NCI-H460 (cell line): Measurements from ENCODE around the gene EGFL7. TPM values are rescaled to one million over a fixed set of nuclear protein-coding genes. Genes with fewer than 3 reads are reported as not detected.

Experiments
- DNase-seq: peaks from one replicate; pipeline ENCODE4 v3.0.0-alpha.2; 2016; ENCODE audit warnings: low read depth; ENCODE audit errors: extremely low read depth
- total RNA-seq: library from RNA; depleted of rRNA; stranded (reverse); fragments of >200 nt; shearing (Covaris generic); gene quantifications from 2 replicates; pipeline ENCODE4 v1.2.3, GENCODE V29; 2014

The EGFL7 gene
- total RNA-seq, 1 experiment from 2014 or later, result 51.7 TPM

DNA sequence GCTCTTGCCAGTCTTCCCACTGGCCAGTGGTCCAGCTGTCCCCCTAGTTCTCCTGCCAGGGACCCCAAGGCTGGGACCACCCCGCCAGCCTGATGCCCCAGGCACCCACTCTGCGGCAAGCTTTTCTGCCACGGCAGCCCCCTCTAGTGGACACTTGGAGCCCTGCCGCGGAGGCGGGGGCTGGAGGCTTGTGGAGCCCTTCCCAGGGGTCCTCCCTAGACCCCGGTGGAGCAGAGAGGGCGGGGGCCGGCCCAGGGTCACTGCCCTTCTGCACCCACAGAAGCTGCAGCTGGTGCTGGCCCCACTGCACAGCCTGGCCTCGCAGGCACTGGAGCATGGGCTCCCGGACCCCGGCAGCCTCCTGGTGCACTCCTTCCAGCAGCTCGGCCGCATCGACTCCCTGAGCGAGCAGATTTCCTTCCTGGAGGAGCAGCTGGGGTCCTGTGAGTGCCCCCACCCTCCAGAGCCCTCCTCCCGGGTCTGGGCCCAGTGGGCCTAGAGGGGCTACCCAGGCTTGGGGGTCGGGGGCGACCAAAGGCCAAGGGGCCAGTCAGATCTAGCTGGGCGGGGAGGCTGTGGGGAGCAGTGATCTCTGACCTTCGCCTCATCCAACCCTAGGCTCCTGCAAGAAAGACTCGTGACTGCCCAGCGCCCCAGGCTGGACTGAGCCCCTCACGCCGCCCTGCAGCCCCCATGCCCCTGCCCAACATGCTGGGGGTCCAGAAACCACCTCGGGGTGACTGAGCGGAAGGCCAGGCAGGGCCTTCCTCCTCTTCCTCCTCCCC lies 9.1 kb downstream of the EGFL7 start:
- DNase-seq, result peak; percentile 22

DNA sequence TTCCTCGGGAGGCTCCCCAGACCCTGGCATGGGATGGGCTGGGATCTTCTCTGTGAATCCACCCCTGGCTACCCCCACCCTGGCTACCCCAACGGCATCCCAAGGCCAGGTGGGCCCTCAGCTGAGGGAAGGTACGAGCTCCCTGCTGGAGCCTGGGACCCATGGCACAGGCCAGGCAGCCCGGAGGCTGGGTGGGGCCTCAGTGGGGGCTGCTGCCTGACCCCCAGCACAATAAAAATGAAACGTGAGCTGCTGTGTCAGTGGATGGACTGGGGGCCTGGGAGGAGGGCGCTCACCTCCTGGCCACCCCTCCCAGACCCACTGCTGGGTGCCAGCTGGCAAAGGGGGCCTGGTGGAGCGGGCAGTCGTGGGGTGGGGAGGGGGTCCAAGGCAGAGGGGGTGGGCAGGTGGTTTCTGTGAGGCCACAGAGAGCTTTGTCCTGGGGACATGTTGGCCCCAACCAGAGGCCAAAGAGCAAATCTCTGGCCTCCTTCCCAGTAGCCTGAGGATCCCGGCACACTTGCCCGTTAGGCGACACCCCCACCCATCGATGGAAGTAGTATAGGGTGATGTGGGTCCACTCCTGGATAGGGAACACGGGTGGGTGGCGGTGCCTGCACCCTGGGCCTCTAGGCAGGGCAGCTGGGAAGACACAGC lies 9.8 kb downstream of the EGFL7 start:
- no peak for DNase-seq

DNA sequence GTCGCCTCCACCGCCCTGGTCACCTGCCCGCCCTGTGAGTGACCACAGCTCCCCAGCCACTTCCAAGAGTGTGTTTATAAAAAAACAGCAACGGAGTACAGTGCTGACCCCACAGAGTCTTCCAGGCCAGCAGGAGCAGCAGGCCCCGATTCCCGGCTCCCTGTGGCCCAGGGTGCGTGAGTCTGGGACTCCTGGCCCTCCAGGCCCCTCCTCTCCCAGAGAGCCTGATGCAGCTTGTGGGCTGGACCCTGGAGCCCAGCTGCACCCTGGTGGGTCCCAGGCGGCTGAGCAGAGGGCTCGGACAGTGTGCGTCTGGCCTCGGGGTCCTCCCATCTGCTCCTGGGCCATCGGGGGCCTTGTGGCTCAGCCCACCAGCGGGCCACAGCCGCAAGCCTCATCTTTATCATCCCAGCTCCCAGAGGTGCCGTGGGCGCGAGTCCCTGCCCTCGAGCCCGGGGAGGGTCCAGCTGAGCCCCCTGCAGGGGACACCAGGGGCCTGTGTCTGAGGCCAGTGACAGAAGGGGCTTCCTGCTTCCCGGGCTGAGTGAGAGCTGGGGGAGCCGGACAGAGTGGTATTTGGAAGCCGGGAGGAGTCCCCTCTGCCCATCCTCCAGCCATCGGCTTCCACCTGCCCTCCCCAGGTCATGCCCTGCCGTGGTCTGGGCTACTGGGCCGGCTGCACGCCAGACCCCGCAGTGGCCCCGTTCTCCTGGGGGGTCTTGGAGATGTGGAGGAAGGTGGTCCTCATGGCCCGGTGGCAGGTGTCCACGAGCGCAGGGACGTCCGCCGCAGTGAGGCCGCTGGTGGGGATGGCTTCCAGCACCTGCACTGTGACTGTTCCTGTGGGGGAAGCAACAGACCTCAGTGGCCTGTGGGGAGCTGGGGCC lies 10.6 kb downstream of the EGFL7 start:
- DNase-seq, result no peak

DNA sequence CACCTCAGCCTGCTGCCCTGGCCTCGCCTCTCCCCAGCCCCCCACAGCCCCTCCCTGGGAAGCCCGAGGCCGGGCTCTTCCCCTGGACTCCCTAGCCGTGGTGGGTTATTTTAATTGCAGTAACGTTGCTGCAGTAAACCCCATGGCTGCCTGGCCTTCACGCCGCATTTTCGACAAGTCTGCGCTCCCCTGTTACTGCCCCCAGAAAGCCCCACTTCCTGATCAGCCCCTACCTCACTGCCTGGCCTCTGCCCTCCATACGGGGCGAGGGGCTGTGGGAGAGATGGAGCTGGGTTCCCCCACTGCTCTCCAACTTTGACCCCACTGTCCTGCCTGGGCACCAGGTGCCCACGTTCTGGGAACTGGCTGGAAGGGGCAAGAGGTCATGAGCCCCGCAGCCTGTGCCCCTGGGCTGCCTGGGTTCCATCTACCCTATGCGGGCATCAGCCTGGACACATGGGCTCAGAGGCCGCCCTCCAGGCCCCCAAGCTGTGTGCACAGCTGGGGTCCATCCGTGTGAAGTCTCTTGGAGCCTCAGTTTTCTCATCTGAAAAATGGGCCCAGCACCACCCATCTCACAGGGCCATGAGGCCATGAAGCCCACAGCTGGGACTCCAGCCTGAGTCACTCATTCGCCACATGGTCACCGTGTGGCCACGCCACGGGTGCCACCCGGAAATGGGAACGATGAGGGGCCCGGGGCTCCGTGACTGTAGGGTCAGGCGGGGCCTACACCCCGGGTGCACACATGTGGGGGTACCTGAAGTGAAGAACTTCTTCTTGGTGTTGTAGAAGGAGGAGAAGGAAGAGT lies 11.5 kb downstream of the EGFL7 start:
- no peak for DNase-seq

DNA sequence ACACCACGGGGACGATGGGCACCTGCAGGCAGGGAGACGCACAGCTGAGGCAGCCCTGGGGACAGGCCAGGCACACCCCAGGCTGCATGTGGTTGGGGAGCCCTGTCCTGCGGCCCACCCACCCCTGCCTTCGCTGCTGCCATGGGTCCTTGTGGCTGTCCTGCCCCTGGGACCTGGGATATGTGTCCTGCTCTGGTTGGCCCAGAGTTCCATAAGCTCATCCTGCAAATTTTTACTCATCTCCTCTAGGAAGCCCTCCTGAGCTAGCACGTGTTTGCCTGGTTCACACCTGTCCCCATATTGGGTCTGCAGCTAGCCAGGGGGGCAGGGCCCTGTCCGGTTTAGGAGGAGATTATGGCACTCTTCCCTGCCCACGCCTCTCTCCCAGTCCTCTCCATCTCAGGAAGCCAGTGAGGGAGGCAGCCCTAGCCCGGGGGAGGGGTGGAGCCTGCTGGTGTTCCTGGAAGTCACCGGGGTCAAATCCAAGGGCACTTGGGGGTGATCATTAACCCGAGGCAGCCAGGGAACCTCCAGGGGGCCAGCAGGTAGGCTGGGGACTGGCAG lies 12.2 kb downstream of the EGFL7 start:
- DNase-seq, result no peak

DNA sequence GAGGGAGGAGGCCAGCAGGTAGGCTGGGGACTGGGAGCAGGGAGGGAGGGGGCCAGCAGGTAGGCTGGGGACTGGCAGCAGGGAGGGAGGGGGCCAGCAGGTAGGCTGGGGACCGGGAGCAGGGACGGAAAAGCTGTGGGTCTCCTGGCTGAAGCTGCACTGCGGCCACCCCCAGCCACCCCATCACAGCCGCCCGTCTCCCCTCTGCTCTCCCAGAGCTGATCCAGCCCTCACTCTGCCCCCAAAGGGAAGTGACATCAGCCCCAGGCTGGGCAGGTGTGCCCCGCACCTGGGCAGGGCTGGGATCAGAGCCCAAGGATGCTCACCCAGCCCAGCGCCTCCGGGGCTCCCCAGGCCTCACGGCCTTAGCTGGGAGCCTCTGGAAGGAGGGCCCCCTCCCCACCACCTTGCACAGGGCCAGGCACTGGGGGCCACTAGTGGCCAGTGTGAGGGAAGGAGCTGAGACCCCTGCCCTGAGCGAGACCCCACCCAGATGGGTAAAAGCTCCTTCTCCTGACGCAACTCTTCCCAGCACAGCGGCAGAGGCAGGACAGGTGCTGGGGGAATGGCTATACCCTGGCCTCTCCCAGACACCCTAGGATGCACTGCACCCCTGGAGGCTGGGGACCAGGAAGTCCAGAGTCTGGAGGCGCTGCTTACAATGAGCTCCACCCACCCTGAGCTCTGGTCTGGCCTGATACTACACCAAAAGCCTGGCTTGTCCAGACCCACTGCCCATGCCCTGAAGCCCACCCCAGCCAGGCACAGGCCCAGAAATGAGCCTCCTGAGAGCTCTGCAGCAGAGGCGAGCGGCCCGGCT lies 13.0 kb downstream of the EGFL7 start:
- DNase-seq, result no peak

DNA sequence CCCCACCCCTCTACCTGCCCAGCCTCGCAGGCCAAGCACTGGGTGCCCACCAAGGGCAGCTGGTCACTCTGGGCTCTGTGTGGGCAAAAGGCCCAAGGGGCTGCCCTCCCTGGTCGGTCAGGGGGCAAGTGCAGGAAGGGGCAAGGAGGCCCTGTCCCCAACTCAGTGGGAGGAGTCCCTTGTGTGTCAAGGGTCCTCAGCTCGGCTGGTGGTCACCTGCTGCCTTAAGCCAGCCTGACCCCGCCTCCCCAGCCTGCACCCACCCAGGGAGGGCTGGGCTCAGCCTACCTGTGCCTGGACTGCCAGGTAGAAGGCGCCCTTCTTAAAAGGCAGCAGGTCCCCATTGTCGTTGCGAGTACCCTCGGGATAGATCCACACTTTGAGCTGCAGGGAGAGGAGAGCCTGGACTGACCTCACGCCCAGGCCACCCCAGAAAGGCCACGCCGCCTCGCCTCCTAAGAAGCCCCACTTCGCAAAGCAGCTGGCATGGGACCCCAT lies 13.6 kb downstream of the EGFL7 start:
- DNase-seq, result no peak

DNA sequence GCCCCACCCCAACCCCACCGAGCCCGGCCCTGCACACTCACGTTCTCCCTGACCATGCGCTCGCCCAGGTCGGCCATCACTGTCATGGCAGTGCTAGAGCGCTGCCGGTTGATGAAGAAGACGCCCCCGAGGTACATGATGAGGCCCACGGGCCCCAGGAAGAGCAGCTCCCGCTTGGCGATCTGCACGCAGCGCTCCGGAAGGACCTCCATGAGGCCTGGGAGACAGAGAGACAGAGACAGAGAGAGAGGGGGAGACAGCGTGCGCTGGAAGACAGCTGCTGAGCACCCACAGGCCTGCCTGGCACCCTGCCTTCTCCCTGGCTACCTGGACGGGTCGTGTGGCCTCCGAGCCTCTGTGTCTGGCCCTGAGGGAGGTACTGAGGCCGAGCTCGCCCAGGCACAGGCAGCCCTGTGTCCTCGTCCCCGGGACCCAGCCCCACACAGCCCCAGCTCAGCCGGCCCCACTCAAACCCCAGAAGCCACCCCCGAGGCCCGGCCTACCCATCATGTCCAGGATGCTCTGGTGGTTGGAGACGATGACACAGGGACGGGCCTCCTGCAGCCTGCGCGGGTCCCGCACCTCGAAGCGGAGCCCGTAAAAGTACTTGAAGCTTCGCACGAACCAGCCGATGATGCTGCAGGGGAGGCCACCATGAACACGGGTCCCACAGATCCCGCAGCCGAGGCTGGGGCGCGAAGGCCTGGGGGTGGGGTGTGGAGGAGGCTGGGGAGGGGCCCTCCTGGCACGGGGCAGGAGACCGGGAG lies 14.4 kb downstream of the EGFL7 start:
- DNase-seq, result no peak

DNA sequence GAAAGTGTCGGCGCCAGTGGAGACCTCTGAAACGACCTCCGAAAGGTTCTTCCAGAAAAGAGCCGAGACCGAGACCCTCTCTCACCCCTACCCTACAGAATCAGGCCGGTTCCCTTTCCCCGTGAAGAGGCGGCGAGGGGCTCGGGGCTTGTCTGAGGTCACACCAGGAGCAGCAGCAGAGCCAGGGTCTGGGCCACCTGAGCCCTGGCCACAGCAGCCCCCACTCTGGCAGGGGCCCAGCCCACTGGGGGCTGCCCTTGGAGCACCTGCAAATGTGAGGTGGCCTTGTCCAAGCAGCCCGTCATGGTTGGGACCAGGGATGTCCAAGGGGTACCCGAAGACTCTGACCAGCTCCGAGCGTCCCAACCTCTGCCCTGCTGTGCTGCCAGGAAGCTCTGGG lies 15.3 kb downstream of the EGFL7 start:
- DNase-seq, result no peak

DNA sequence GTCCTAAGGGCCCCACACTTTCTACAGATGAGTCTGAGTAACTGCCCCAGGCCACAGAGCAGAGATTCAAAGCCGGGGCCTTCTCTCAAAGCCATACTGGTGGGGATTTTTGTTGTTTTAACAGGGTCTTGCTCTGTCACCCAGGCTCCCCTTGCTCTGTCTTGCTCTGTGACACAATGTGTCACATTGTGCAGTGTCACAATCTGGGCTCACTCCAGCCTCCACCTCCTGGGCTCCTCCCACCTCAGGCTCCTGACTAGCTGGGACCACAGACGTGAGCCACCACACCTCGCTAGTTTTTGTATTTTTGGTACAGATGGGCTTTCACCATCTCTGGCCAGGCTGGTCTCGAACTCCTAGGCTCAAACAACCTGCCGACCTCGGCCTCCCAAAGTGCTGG lies 15.9 kb downstream of the EGFL7 start:
- DNase-seq, result no peak

DNA sequence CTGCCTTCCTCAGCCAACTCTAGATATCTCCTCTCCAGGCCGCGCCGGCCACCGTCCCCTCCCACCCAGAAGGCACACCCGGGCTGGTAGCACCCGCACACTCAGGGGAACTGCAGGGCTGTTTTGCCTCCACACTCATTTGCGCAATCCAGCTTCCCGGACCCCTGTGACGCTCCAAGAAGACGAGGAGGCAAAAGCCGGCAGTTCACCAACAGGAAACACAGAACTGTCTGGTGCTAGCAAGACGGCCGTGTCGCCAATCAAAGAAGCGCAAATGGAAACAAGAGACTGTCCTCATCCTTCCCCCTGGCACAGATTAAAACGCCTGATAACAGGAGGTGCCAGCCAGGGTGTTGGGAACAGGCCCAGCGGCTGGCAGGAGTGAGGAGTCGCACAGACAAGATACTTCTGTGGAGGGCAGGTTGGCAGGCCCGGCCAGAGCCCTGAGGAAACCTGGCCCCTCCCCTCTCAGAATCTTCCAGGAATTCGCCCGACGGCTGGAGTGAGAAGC lies 16.8 kb downstream of the EGFL7 start:
- no peak for DNase-seq

DNA sequence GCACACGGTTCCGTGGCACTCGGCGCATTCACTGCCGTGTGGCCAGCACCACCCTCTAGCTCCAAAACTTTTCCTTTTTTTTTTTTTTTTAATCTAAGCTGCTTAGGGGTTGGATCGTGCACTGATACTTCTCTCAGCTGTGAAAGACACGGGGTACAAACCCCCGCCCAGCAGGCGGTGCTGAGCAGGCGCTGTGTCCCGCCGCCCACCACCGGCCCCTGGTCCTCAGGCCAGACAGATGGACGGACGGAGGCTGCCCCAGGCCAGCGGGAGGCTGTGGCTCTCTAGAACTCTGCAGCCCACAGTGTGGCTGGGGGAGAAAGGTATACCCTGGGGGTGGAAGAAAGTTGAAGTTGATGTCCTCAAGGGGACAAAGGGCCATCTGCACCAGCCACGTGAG lies 18.3 kb downstream of the EGFL7 start:
- no peak for DNase-seq

DNA sequence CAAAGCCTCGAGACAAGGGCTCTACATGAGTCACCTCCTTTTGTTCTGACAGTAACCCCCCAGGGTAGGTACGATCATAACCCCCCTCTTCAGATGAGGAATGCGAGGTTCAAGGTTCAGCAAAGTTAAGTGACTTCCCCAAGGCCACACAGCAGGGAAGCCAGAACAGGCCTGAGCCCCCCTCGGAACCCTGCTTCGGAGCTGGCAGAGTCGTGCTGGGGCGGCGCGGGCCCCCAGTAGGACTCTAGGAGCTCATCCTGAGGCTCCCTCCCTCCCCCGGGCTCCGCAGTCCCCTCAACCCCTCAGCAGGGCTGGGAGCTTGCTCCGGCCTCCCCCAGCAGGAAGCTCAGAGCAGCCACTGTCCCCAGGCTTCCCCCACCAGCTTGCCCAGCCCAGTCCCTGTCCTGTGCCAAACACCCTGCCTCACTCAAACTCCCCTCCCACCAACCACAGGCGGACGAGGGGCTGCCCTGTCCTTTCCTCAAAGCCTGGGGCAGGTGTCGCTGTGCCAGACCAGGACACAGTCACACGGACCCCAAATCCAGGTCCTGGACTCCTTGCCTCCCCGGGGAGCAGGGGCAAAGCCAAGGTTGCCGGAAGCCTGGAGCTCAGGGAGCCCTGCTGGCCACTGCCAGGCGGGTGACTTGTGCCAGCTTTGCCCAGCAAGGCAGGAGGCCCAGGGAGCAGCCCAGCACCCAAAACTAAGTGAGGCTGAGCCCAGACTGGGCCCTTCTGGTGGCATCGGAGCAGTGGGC lies 19.4 kb downstream of the EGFL7 start:
- no peak for DNase-seq

DNA sequence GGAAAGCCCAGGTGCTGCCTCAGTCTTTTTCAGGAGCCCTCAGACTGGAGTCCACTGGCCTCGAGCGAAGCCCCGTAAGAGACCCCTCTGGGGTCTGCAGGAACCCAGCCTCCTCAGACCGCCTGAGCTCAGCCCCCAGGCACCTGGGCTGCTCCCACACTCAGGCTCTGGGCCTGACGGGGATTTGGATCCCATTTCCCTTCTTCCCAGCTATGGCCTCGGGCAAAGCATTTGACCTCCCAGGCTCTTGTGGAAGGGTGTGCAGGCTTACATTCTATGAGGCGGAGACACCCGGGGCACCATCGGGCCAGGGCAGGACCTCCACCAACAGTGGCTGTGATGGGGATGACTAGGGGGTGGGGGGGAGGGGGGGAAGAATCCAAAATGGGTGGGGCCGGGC lies 20.0 kb downstream of the EGFL7 start:
- DNase-seq, result no peak

DNA sequence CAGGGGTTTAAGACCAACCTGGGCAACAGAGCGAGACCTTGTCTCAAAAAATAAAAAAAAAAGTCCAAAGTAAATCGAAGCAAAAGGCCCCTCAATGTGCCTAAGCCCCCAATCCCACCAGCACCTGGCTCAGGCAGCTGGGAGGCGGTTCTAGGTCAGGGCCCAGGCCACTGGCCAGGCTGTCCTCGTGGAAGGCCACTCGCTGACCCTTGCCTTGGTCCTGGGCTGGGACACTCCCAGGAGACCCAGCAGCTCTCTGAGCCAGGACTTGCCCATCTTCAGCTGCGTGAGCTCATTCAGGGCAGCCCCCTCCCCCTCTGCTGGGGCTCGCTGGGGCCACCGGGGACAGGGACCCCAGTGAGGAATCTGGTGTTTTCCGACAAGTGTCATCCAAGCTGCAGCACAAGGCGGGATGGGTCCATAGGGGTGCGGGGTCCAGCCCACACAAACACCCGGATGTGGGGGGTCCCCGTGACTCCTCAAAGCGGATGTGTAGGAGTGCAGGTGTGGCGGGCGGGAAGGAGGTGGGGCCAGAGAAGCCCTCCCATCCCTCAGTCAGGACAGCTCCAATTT lies 20.5 kb downstream of the EGFL7 start:
- no peak for DNase-seq

DNA sequence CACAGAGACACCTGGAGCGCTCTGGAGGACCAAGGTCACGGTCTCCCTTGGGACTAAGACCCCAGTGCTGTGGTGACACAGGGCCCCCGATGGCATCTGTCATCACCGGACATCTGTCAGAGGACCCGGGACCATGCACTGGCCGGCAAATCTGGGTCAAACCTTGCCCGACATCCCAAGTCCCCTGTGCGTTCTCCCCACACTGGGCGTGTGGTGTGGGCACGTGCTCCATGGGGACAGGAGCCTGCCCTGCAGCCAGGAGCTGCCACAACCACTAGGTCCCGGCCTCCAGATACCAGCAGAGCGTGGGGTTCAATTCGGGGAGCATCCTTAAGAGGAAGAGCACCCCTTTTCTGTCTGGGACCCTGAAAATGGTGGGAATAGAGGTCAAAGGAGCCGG lies 21.0 kb downstream of the EGFL7 start:
- DNase-seq, result no peak

DNA sequence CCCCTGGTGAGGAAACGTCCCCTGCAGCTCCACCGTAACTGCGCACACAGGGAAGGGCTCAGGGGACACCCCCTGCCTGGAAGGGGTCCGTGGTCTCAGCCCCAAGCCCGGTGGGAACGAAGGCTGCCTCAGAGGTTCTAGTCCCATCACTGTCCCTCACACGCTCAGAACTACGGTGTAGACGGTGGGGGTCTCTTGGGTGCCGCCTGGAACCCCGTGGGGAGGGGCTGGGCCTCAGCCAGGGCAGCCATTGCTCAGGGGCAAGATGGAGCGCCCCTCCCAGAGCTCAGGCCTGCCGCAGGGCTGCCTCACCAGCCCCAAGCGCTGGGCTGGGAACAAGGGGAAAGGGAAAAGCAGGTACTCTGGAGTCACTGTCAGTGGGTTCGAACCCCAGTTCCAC lies 21.6 kb downstream of the EGFL7 start:
- DNase-seq, result no peak
